GM23338 (cell line): ENCODE data around the gene GBP2. TPM values are rescaled to one million over a fixed set of nuclear protein-coding genes. Genes with fewer than 3 reads are reported as not detected.

Experiments
- ATAC-seq: fragments of 200-7000 bp; cut with Tn5 transposase; 3 replicates; pipeline ENCODE4 v1.9.1; 2020
- DNase-seq: peaks from one replicate; pipeline ENCODE4 v3.0.0-alpha.2; 2015; ENCODE audit warnings: low spot score
- H2AFZ ChIP-seq: fragments of 200-600 bp; sonication (generic); 2 replicates; pipeline ENCODE4 v1.8.0; 2016; ENCODE audit warnings: antibody characterized with exemption, mild to moderate bottlenecking, moderate library complexity
- H3F3A ChIP-seq: fragments of 200-600 bp; sonication (generic); replicated peaks from 2 replicates; pipeline ENCODE4 v1.8.0; 2017; ENCODE audit warnings: antibody characterized with exemption, mixed run types, low read depth
- H3K27ac ChIP-seq: fragments of 200-600 bp; sonication (generic); 2 replicates; pipeline ENCODE4 v1.6.1; 2016; ENCODE audit warnings: low read depth
- H3K27me3 ChIP-seq: fragments of 200-600 bp; sonication (generic); 2 replicates; pipeline ENCODE4 v1.8.0; 2016; ENCODE audit warnings: mild to moderate bottlenecking, mixed run types, moderate library complexity; ENCODE audit not compliant: insufficient read depth
- H3K36me3 ChIP-seq: fragments of 200-600 bp; sonication (generic); 2 replicates; pipeline ENCODE4 v1.8.0; 2016; ENCODE audit warnings: mild to moderate bottlenecking; ENCODE audit not compliant: insufficient read depth
- H3K4me1 ChIP-seq: fragments of 200-600 bp; sonication (generic); 2 replicates; pipeline ENCODE4 v1.8.0; 2016; ENCODE audit warnings: mild to moderate bottlenecking, moderate library complexity; ENCODE audit not compliant: insufficient read depth
- H3K4me2 ChIP-seq: fragments of 200-600 bp; sonication (generic); 2 replicates; pipeline ENCODE4 v1.7.1; 2017; ENCODE audit warnings: mixed run types
- H3K4me3 ChIP-seq: fragments of 200-600 bp; sonication (generic); 2 replicates; pipeline ENCODE4 v1.6.1; 2016; ENCODE audit warnings: mixed run types
- H3K79me2 ChIP-seq: fragments of 200-600 bp; sonication (generic); replicated peaks from 2 replicates; pipeline ENCODE4 v1.8.0; 2017; ENCODE audit warnings: mild to moderate bottlenecking; ENCODE audit not compliant: insufficient read depth
- H3K9me2 ChIP-seq: fragments of 200-600 bp; sonication (generic); 2 replicates; pipeline ENCODE4 v1.8.0; 2017; ENCODE audit not compliant: insufficient read depth
- H4K20me1 ChIP-seq: fragments of 200-600 bp; sonication (generic); replicated peaks from 2 replicates; pipeline ENCODE4 v1.8.0; 2017; ENCODE audit warnings: mild to moderate bottlenecking; ENCODE audit not compliant: insufficient read depth
- H3K27ac Mint-ChIP-seq: 2 replicates; pipeline ENCODE4 v1.8.0; 2020; ENCODE audit warnings: inconsistent platforms, mild to moderate bottlenecking, moderate library complexity, mixed read lengths
- H3K27me3 Mint-ChIP-seq: 3 replicates; pipeline ENCODE4 v1.8.0; 2022; ENCODE audit warnings: low read depth, mild to moderate bottlenecking, moderate library complexity, mixed read lengths, inconsistent platforms; ENCODE audit not compliant: insufficient read depth, poor library complexity
- H3K36me3 Mint-ChIP-seq: 3 replicates; pipeline ENCODE4 v1.8.0; 2021; ENCODE audit warnings: low read depth, mild to moderate bottlenecking, inconsistent platforms, moderate library complexity, mixed read lengths
- H3K4me1 Mint-ChIP-seq: 3 replicates; pipeline ENCODE4 v1.8.0; 2020; ENCODE audit warnings: mild to moderate bottlenecking, inconsistent platforms, mixed read lengths
- H3K4me3 Mint-ChIP-seq: 3 replicates; pipeline ENCODE4 v1.8.0; 2021; ENCODE audit warnings: moderate library complexity, mild to moderate bottlenecking, inconsistent platforms, mixed read lengths
- H3K9me3 Mint-ChIP-seq: 3 replicates; pipeline ENCODE4 v1.8.0; 2020; ENCODE audit warnings: moderate library complexity, mild to moderate bottlenecking, inconsistent platforms, mixed read lengths
- CREB1 ChIP-seq: fragments of 250-450 bp; sonication (Bioruptor Pico); IDR thresholded peaks from 2 replicates; pipeline ENCODE4 v1.5.0; 2020; ENCODE audit warnings: low read depth, mild to moderate bottlenecking, moderate library complexity
- CTCF ChIP-seq, 2 experiments: fragments of 200-600 bp in 1 of 2; sonication (generic) in 1 of 2; conservative IDR thresholded peaks; 2 replicates each; pipeline versions ENCODE4 v1.5.1 to v1.6.1; 2016 to 2017; ENCODE audit warnings: antibody characterized with exemption in 2 of 2, low read depth in 2 of 2, mild to moderate bottlenecking in 2 of 2, moderate library complexity in 1 of 2
- ETS1 ChIP-seq: IDR thresholded peaks from 2 replicates; pipeline ENCODE4 v1.6.1; 2016; ENCODE audit warnings: antibody characterized with exemption
- EZH2 ChIP-seq: fragments of 200-600 bp; sonication (generic); IDR thresholded peaks from one replicate; pipeline ENCODE4 v1.8.0; 2017; ENCODE audit warnings: antibody characterized with exemption, mild to moderate bottlenecking, low read depth; ENCODE audit not compliant: unreplicated experiment
- EZH2phosphoT487 ChIP-seq: fragments of 200-600 bp; sonication (generic); IDR thresholded peaks from one replicate; pipeline ENCODE4 v1.8.1; 2018; ENCODE audit warnings: antibody characterized with exemption; ENCODE audit not compliant: unreplicated experiment
- JUNB ChIP-seq: IDR thresholded peaks from one replicate; pipeline ENCODE4 v1.6.1; 2016; ENCODE audit warnings: antibody characterized with exemption; ENCODE audit not compliant: unreplicated experiment
- NANOG ChIP-seq: IDR thresholded peaks from 2 replicates; pipeline ENCODE4 v1.6.1; 2016; ENCODE audit warnings: antibody characterized with exemption, borderline replicate concordance
- POLR2AphosphoS5 ChIP-seq: IDR thresholded peaks from 2 replicates; pipeline ENCODE4 v1.6.1; 2016; ENCODE audit warnings: antibody characterized with exemption, low read depth
- REST ChIP-seq: IDR thresholded peaks from one replicate; pipeline ENCODE4 v1.6.1; 2018; ENCODE audit warnings: antibody characterized with exemption; ENCODE audit not compliant: unreplicated experiment
- STAT1 ChIP-seq: IDR thresholded peaks from one replicate; pipeline ENCODE4 v1.6.1; 2016; ENCODE audit warnings: antibody characterized with exemption; ENCODE audit not compliant: unreplicated experiment
- ZNF114 ChIP-seq: fragments of 250-450 bp; sonication (Bioruptor Pico); IDR thresholded peaks from 2 replicates; pipeline ENCODE4 v1.5.0; 2020; ENCODE audit warnings: mild to moderate bottlenecking, moderate library complexity
- ZNF331 ChIP-seq: fragments of 250-450 bp; sonication (Bioruptor Pico); IDR thresholded peaks from 2 replicates; pipeline ENCODE4 v1.5.0; 2020; ENCODE audit warnings: low read depth, mild to moderate bottlenecking, moderate library complexity
- ZNF462 ChIP-seq: fragments of 250-450 bp; sonication (Bioruptor Pico); IDR thresholded peaks from 2 replicates; pipeline ENCODE4 v1.5.0; 2020; ENCODE audit warnings: mild to moderate bottlenecking, moderate library complexity
- polyA plus RNA-seq: library from polyadenylated mRNA; unstranded; fragments of >200 nt; fragmentation: Nextera tagmentation; extraction: Ambion mirVana; gene quantifications from 2 replicates; pipeline ENCODE4 v1.2.1, GENCODE V29; 2016
- total RNA-seq: library from RNA; depleted of rRNA; stranded (reverse); fragments of >200 nt; shearing (Covaris generic); gene quantifications from 2 replicates; pipeline ENCODE4 v1.2.3, GENCODE V29; 2014

GBP2 gene
- total and polyA plus RNA-seq, 2 experiments from 2014 or later = not detected

- Mint-ChIP-seq H3K4me1 (no peaks in the 10 kb centered on the region; the same call in 2 of the 3 replicates), H3K9me3 (no peaks in the 10 kb centered on the region), H3K36me3 (no peaks in the 10 kb centered on the region), H3K4me3 (no peak overlapping the region), H3K27me3 (no peaks in the 10 kb centered on the region), H3K27ac (no peak overlapping the region)
- H3K27ac ChIP-seq = no peak overlapping the region
- H3F3A ChIP-seq = no peaks in the 10 kb centered on the region
- ATAC-seq (no peak), DNase-seq (no peak)
- no peak overlapping the region for H3K4me3 ChIP-seq
- no peak overlapping the region for H2AFZ ChIP-seq
- H3K36me3 ChIP-seq = no peaks in the 10 kb centered on the region
- TF ChIP-seq ZNF462 (CRISPR knock-in tag) (no peak), NANOG (no peak), CTCF (conservative IDR thresholded peaks at IDR 0.05; ENCODE audit: low read depth in 2 of 2) (no peak), ZNF114 (CRISPR knock-in tag) (no peak), REST (no peak), JUNB (no peak), ZNF331 (CRISPR knock-in tag) (no peak), ETS1 (no peak), CREB1 (no peak), EZH2phosphoT487 (no peak), POLR2AphosphoS5 (no peak), STAT1 (no peak), EZH2 (no peak)
- no peak overlapping the region for H3K4me2 ChIP-seq
- H3K27me3 ChIP-seq = no peaks in the 10 kb centered on the region
- no peaks in the 10 kb centered on the region for H4K20me1 ChIP-seq
- no peaks in the 10 kb centered on the region for H3K79me2 ChIP-seq
- H3K9me2 ChIP-seq = no peaks in the 10 kb centered on the region
- no peaks in the 10 kb centered on the region for H3K4me1 ChIP-seq
Measured at GRCh38 chr1:89147678-89148658, 22.1 kb upstream of the GBP2 start.
